HG02852 (cell line): ENCODE data around the gene RIMS4.

ENCODE experiments used
- ATAC-seq: cut with Tn5 transposase; IDR thresholded peaks from one replicate; pipeline ENCODE4 v1.9.1; 2021; ENCODE audit warnings: mild to moderate bottlenecking, moderate library complexity; ENCODE audit not compliant: unreplicated experiment

Gene RIMS4

GRCh38 chr20:44743916-44744655 lies 66.3 kb downstream of the RIMS4 start:
- ATAC-seq: no peak

GRCh38 chr20:44743080-44743701 lies 67.2 kb downstream of the RIMS4 start:
- ATAC-seq: no peak

- no peak for ATAC-seq
Measured at GRCh38 chr20:44742304-44743079, 67.9 kb downstream of the RIMS4 start.

- no peak for ATAC-seq
Measured at GRCh38 chr20:44739942-44740341, 70.4 kb downstream of the RIMS4 start.

- no peak for ATAC-seq
Measured at GRCh38 chr20:44738813-44739477, 71.4 kb downstream of the RIMS4 start.

GRCh38 chr20:44737116-44737515 lies 73.2 kb downstream of the RIMS4 start:
- ATAC-seq: no peak

GRCh38 chr20:44736170-44737021 lies 74.0 kb downstream of the RIMS4 start:
- no peak for ATAC-seq

GRCh38 chr20:44735816-44736169 lies 74.6 kb downstream of the RIMS4 start:
- ATAC-seq: no peak

GRCh38 chr20:44734938-44735337 lies 75.4 kb downstream of the RIMS4 start:
- ATAC-seq: no peak

- ATAC-seq: no peak
Measured at GRCh38 chr20:44733341-44734069, 76.8 kb downstream of the RIMS4 start.

- ATAC-seq: no peak
Measured at GRCh38 chr20:44732327-44732726, 78.0 kb downstream of the RIMS4 start.

GRCh38 chr20:44731657-44732056 lies 78.7 kb downstream of the RIMS4 start:
- no peak for ATAC-seq

GRCh38 chr20:44730441-44730840 lies 79.9 kb downstream of the RIMS4 start:
- no peak for ATAC-seq

GRCh38 chr20:44728801-44729443 lies 81.4 kb downstream of the RIMS4 start:
- no peak for ATAC-seq

GRCh38 chr20:44727651-44728050 lies 82.7 kb downstream of the RIMS4 start:
- no peak for ATAC-seq

- ATAC-seq: no peak
Measured at GRCh38 chr20:44727039-44727438, 83.3 kb downstream of the RIMS4 start.

- ATAC-seq: no peak
Measured at GRCh38 chr20:44725837-44726236, 84.5 kb downstream of the RIMS4 start.

GRCh38 chr20:44724423-44725091 lies 85.8 kb downstream of the RIMS4 start:
- no peak for ATAC-seq
